HG02623 (cell line): ENCODE results near the gene MPIG6B.

Source experiments
- ATAC-seq: cut with Tn5 transposase; IDR thresholded peaks from one replicate; pipeline ENCODE4 v1.9.1; 2021; ENCODE audit warnings: moderate library complexity; ENCODE audit not compliant: unreplicated experiment

The MPIG6B gene

DNA sequence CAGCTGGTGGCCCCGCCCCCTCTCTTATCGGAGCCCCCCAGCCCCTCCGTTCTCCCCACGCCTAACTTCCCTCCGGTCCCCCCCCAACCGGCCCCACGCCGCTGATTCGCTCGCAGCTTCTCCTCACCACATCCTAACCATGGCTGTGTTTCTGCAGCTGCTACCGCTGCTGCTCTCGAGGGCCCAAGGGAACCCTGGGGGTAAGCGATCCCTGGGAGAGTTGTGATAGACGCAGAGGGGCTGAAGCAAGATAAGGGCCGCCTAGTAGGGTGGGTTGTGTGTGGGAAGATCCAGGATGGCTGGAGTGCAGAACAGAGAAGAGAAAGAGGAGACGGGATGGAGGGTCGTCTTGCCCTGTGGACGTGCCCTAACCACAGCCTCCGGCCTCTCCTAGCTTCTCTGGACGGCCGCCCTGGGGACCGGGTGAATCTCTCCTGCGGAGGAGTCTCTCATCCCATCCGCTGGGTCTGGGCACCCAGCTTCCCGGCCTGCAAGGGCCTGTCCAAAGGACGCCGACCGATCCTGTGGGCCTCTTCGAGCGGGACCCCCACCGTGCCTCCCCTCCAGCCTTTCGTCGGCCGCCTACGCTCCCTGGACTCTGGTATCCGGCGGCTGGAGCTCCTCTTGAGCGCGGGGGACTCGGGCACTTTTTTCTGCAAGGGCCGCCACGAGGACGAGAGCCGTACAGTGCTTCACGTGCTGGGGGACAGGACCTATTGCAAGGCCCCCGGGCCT, at the start of gene MPIG6B:
Gene MPIG6B (plus strand): TSS at position 129 of the 735 bp plus-strand sequence. CDS start 11 bp downstream, at position 140.
- ATAC-seq = no peak

DNA sequence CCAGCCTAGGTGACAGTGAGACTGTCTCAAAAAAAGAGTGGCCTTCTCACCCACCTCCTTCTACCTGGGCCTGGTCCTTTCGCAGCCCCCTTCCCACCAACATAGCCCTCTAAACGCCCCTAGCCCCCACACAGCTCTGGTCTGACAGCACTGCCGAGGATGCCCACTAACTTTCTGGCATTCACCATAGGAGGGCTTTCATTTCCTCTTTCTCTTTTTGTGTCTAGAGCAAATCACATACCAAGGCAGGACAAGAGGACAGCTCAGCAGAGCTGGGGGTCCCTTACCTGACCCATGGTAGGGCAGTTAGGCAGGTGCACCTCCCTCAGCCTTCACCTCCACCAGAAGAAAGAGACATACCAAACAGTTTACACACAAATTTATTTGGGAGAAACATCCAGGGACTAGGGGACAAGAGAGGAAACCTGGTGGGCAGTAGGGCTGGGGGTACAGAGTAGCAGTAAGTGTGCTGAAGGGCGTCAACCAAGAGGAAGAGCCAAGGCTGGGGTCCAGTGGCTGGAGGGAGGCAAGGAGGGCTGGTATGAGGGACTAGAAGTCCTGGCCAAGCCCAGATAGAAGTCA, 46.8 kb upstream of the MPIG6B start:
- ATAC-seq = no peak

- no peak for ATAC-seq
These were observed 46.3 kb upstream of the MPIG6B start for GRCh38 chr6:31676904-31677303.

DNA sequence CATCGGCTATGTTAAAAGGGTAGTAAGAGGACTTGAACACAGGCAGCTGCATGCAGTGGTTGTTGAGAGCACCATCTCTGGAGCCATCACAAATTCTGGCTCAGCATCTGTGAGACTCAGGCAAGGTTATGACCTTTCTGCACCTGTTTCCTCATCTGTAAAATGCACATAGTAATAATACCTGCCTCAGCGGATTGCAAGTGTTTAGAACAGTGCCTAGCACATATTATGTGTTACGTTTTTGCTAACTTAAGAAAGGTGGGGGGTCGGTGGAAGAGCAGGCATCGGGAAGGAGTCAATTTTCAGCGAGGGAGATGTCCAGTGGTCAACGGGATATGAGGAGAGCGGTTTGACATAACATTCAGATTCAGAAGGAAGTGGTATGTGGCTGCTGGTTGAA, 45.2 kb upstream of the MPIG6B start:
- ATAC-seq = no peak

DNA sequence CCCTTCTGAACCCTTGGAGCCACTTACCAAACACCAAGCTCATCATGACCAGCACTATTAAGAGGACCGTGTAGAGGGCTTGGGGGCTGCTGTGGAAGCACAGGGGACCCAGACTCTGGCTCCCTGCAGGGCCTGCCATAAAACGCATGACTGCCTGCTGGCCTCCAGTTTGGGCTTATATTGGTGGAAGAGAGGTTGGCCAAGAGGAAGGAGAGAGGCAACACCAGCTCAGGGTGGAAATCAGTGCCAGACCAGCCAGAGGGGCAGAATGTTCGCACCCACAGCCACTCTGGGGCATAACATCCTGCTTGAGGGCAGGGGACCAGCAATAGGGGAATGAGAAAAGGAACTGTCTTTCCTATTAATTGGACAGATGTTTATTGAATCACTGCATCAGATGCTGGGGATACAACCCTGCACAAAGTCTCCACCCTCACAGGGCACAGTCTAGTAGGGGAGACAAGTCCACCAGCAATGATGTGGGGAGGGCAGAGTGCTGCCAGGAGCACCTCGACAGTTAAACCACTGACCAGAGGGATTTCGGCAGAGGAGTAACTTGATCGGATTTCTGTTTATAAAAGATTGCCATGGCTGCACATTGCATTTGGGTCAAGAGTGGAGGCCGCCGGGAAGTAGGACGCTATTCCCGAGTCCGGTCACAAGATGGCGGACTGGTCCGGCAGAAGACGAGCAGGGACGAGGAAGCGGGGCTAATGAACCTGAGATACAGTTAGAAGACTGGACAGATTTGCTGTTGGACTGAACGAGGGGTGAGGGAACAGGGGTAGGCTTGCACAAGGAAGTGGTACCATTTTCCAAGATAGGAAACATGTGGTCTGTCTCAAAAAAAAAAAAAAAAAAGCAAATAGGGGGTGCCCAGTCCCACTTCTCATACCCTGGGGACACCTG, 42.7 kb upstream of the MPIG6B start, which contains the start of gene LY6G5C:
Gene LY6G5C (minus strand): TSS at position 842 of the 909 bp plus-strand sequence. CDS start 694 bp downstream, at position 148.
- no peak for ATAC-seq

DNA sequence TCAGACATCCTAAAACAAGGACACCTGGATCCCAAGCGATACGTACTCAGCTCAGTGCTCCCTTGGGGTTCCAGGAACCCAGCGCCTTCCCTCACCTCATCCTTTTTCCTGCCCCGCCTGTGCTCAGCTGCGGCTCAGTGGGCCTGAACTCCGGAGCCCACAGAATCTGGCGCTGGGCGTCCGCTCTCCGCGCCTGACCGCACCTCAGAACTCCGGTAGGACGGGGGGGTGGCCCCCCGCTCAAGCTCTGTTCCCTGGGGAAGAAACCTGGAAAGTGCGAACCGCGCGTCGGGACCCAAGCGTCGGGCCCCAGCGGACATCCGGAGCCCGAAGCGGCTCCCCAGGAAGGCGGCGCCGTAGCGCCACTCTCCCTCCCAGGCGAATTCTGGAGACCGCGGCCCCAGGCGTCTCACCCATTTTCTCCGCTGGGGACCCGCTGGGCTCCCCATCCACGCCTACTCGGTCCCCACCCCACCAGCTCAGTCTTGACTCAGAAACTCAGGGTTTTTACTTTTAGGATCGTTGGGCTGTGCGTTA, 42.0 kb upstream of the MPIG6B start:
- no peak for ATAC-seq

DNA sequence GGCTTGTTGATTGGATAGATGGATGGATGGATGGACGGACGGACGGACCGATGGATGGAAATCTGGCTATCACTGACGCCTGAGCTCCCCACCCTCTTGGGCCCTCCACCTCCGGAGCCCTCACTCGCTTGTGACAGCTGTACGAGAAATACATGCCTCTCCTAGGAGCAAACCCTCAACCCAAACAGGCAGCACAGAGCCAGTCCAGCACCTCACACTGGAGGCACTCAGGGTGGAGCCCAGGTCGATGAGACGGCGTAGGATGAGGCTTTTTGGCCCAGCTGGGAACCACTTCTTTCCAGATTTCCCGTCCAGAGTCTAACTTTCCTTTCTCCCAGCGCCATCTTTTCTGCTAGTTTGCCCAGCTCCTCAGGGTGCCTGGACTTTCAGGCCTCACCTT, 39.6 kb upstream of the MPIG6B start:
- no peak for ATAC-seq

DNA sequence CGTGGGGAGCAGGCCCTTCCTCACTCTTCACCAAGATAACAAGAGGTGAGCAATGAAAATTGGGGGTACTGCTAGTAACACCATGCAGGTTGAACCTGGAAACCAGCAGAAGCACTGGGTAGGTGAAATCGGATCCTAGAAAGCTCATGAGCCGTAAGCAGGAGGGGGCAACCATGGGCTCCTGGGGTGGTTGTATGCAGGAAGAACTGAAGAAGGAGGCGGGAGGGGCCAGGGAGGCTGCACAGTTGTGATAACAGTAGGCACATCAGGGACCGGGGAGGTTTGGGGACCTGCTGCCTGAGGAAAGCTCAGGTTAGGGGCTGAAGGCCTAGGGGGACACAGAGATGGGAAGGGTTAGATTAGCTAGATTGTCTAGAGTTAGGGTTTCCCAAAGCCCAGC, 36.7 kb upstream of the MPIG6B start:
- ATAC-seq = no peak

DNA sequence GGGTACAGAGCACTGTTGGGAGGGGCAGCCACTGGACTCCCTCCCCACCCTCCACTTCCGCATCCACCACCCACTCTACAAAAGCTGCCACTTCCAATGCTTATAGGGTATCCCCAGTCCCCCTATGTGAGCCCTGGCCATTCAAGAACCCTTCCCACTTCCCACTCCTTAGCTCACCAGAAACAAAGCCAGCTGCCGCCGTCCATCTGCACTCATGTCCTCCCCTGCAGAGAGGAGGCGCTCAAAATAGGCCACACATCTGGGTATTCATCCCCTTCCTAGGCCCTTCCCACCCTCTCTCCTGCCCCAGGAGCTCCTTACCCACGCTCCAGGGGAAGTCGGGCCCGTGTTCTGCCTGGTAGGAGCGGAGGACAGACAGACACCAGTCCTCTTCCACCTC, 35.9 kb upstream of the MPIG6B start:
- ATAC-seq = no peak

- no peak for ATAC-seq
These were observed 35.1 kb upstream of the MPIG6B start for GRCh38 chr6:31687860-31688693.

- no peak for ATAC-seq
These were observed 33.7 kb upstream of the MPIG6B start for GRCh38 chr6:31689249-31690110.

GRCh38 chr6:31690231-31691077, 32.7 kb upstream of the MPIG6B start:
- no peak for ATAC-seq

- ATAC-seq = no peak
These were observed 32.1 kb upstream of the MPIG6B start for GRCh38 chr6:31691078-31691463.

DNA sequence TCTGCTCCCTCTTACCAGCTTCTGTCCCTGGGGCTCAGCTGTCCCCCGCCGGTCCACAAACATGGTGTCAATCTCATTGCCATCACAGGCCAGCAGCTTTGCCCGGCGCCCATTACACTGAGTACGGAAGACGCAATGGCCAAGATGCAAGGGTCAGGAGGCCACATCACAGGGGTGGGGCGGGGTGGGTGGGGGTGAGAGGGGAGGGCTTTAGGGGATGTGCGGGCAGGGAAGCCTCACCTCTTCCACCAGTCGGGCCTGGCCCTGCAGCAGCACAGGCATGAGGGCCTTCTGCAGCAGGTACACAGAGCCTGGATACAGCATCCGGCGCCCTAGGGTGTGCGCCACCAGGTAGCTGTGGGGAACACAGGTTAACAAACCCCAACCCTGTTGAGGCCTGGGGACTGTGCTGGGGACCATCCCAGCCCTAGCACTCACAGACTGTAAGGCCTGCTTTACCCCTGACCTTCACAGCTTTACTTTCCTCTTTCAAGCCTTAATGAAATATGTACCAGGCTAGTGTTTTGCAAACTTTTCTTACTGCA, 31.5 kb upstream of the MPIG6B start:
- ATAC-seq = no peak

GRCh38 chr6:31692353-31692752, 30.8 kb upstream of the MPIG6B start:
- ATAC-seq = no peak

- no peak for ATAC-seq
These were observed 30.3 kb upstream of the MPIG6B start for GRCh38 chr6:31692886-31693285.

DNA sequence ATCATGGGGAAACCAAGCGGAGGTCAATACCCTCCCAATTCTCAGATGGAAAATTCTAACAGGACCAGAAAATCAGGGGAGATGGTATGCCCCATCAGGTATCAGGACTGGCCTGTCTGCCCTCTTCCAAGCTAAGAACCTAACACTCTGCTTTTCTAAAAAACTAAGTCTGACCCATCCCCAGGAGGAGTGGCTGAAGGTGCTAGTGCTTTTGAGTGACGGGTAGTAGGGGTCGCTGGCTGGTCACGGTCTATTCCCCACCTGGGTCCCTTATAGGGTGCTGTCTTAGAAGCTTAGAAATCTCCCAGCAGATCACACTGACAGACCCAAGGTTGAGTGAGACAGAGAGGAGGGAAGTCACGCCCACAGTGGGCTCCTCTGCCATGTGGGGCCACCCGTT, 29.6 kb upstream of the MPIG6B start:
- ATAC-seq = no peak

DNA sequence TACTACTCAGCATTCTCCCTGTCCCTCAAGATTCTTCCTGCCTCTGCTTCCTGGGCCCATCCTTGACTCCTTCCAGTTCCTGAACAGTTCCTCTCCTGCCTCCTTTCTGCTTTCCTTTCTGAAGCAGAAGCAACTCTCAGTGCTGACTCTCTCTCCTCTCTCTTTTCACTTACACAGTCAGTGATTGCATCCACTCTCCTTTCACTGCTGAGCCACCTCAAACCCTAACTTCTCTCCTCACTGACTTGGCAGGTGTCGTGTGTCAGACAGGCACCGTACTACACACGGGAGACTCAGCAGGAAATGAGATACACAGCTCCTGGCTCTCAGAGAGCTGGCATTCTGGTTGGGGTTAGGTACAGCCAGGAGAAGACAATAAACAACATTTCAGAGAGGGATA, 25.6 kb upstream of the MPIG6B start:
- no peak for ATAC-seq
